ENCODE results near the gene PROZ.

GRCh38 chr13:113147206-113147605 is 11.2 kb upstream of the PROZ start:
- TF ChIP-seq EZH2 (IDR thresholded peaks at IDR 0.05; ENCODE audit: borderline replicate concordance, low read depth, low read length) (no peak), NR2C1 (IDR thresholded peaks at IDR 0.05) (no peak), NR2C1 (tag; IDR thresholded peaks at IDR 0.05) (no peak), ZNF436 (CRISPR knock-in tag; IDR thresholded peaks at IDR 0.05) (no peak)

Measured in K562 (cell line).